Neural cell (in vitro differentiated cells): ENCODE measurements around the gene MAGEF1. TPM values are rescaled to one million over a fixed set of nuclear protein-coding genes. Genes with fewer than 3 reads are reported as not detected.

Experiments
- H2AFZ ChIP-seq: fragments of 200-600, 300-800 bp; sonication (generic), shearing (Covaris generic); 2 replicates; pipeline ENCODE4 v1.6.0; 2014; ENCODE audit warnings: low read depth, mild to moderate bottlenecking, antibody characterized with exemption, low read length, moderate library complexity
- H3F3A ChIP-seq: fragments of 200-600 bp; shearing (Covaris generic); 2 replicates; pipeline ENCODE4 v1.6.1; 2016; ENCODE audit warnings: mild to moderate bottlenecking, moderate library complexity, mixed read lengths, antibody characterized with exemption, low read length; ENCODE audit not compliant: insufficient read depth, poor library complexity, severe bottlenecking
- H3K27ac ChIP-seq: fragments of 200-600, 300-800 bp; sonication (generic), shearing (Covaris generic); 2 replicates; pipeline ENCODE4 v1.5.1; 2014; ENCODE audit warnings: mild to moderate bottlenecking, low read length, moderate library complexity
- H3K27me3 ChIP-seq: fragments of 300-800, 200-600 bp; sonication (generic), shearing (Covaris generic); 2 replicates; pipeline ENCODE4 v1.6.0; 2014; ENCODE audit warnings: mild to moderate bottlenecking, low read depth, low read length, moderate library complexity; ENCODE audit not compliant: insufficient read depth
- H3K36me3 ChIP-seq: fragments of 300-800, 200-600 bp; sonication (generic), shearing (Covaris generic); 2 replicates; pipeline ENCODE4 v1.5.1; 2014; ENCODE audit warnings: mild to moderate bottlenecking, antibody characterized with exemption, low read length, moderate library complexity; ENCODE audit not compliant: insufficient read depth
- H3K4me2 ChIP-seq: fragments of 300-800, 200-600 bp; sonication (generic), shearing (Covaris generic); 2 replicates; pipeline ENCODE4 v1.6.0; 2014; ENCODE audit warnings: mild to moderate bottlenecking, low read length
- H3K4me3 ChIP-seq: fragments of 300-800, 200-600 bp; sonication (generic), shearing (Covaris generic); 2 replicates; pipeline ENCODE4 v1.5.1; 2014; ENCODE audit warnings: mild to moderate bottlenecking, low read length, moderate library complexity
- H3K79me2 ChIP-seq: fragments of 200-600 bp; shearing (Covaris generic); replicated peaks from 2 replicates; pipeline ENCODE4 v1.6.0; 2014; ENCODE audit warnings: mild to moderate bottlenecking, low read length, moderate library complexity; ENCODE audit not compliant: insufficient read depth
- H3K9ac ChIP-seq: fragments of 300-800, 200-600 bp; sonication (generic), shearing (Covaris generic); 2 replicates; pipeline ENCODE4 v1.6.1; 2016; ENCODE audit warnings: mild to moderate bottlenecking, low read length, mixed read lengths
- H3K9me2 ChIP-seq: fragments of 200-600 bp; shearing (Covaris generic); 2 replicates; pipeline ENCODE4 v1.6.1; 2016; ENCODE audit warnings: mild to moderate bottlenecking, low read length, mixed read lengths; ENCODE audit not compliant: insufficient read depth
- H3K9me3 ChIP-seq: fragments of 200-600, 300-800 bp; sonication (generic), shearing (Covaris generic); 2 replicates; pipeline ENCODE4 v1.6.1; 2016; ENCODE audit warnings: mild to moderate bottlenecking, mixed run types, low read length, moderate library complexity, mixed read lengths
- H4K20me1 ChIP-seq: fragments of 200-600 bp; shearing (Covaris generic); 2 replicates; pipeline ENCODE4 v1.6.1; 2016; ENCODE audit warnings: mild to moderate bottlenecking, mixed run types; ENCODE audit not compliant: insufficient read depth
- EP300 ChIP-seq: fragments of 450-650 bp; conservative IDR thresholded peaks from 2 replicates; pipeline ENCODE4 v1.6.1; 2014; ENCODE audit warnings: antibody characterized with exemption, mild to moderate bottlenecking, moderate library complexity; ENCODE audit not compliant: poor library complexity, severe bottlenecking
- EZH2 ChIP-seq: fragments of 200-600, 300-800 bp; shearing (Covaris generic), sonication (generic); IDR thresholded peaks from 2 replicates; pipeline ENCODE4 v1.6.1; 2014; ENCODE audit warnings: antibody characterized with exemption, low read length, borderline replicate concordance, mild to moderate bottlenecking; ENCODE audit not compliant: insufficient read depth, poor library complexity, severe bottlenecking
- MXI1 ChIP-seq: fragments of 450-650 bp; conservative IDR thresholded peaks from 2 replicates; pipeline ENCODE4 v1.6.1; 2014; ENCODE audit warnings: antibody characterized with exemption, mild to moderate bottlenecking; ENCODE audit not compliant: poor library complexity, severe bottlenecking
- POLR2AphosphoS5 ChIP-seq: IDR thresholded peaks from 2 replicates; pipeline ENCODE4 v1.6.1; 2012
- RAD21 ChIP-seq: fragments of 450-650 bp; conservative IDR thresholded peaks from 2 replicates; pipeline ENCODE4 v1.6.1; 2014; ENCODE audit warnings: antibody characterized with exemption, mild to moderate bottlenecking, moderate library complexity
- SMC3 ChIP-seq: fragments of 450-650 bp; conservative IDR thresholded peaks from 2 replicates; pipeline ENCODE4 v1.6.1; 2014; ENCODE audit warnings: antibody characterized with exemption, mild to moderate bottlenecking, moderate library complexity; ENCODE audit not compliant: poor library complexity
- TAF1 ChIP-seq: IDR thresholded peaks from 2 replicates; pipeline ENCODE4 v1.6.1; 2012; ENCODE audit warnings: low read depth
- polyA plus RNA-seq: library from polyadenylated mRNA; depleted of rRNA; stranded (reverse); fragments of >200 nt; gene quantifications from 2 replicates; pipeline ENCODE4 v1.2.3, GENCODE V29; 2014
- TF ChIP-seq, protein P1 (sequence below): fragments of 450-650 bp; IDR thresholded peaks from 2 replicates; pipeline ENCODE4 v1.5.1; 2014; ENCODE audit warnings: antibody characterized with exemption, mild to moderate bottlenecking, moderate library complexity; ENCODE audit not compliant: poor library complexity, severe bottlenecking
- TF ChIP-seq, protein P2 (sequence below): IDR thresholded peaks from 2 replicates; pipeline ENCODE4 v1.6.1; 2012; ENCODE audit warnings: borderline replicate concordance

Gene MAGEF1
- polyA plus RNA-seq, 1 donor from 2014 or later = 103 TPM

DNA sequence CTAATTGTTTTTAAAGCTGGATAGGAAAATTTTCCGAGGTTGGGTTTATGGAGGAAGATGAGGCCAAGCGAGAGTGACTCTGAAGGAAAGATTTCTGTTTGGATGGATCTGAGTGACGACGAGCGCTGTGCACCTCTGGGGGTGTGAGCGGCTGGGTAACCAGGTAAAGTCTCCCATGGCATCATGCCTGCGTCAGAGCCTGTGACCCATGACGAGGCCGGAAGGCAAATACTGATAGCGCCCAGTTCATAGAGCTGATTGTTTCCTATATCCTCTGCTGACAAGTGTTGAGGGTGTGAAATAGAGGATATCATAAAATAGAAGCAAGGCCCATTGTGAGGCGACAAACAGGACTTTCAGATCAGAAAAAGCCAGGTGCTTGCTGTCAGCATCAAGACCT is 33.7 kb upstream of the MAGEF1 start:
- no peak for TF ChIP-seq EP300
- TF ChIP-seq, protein P1, sequence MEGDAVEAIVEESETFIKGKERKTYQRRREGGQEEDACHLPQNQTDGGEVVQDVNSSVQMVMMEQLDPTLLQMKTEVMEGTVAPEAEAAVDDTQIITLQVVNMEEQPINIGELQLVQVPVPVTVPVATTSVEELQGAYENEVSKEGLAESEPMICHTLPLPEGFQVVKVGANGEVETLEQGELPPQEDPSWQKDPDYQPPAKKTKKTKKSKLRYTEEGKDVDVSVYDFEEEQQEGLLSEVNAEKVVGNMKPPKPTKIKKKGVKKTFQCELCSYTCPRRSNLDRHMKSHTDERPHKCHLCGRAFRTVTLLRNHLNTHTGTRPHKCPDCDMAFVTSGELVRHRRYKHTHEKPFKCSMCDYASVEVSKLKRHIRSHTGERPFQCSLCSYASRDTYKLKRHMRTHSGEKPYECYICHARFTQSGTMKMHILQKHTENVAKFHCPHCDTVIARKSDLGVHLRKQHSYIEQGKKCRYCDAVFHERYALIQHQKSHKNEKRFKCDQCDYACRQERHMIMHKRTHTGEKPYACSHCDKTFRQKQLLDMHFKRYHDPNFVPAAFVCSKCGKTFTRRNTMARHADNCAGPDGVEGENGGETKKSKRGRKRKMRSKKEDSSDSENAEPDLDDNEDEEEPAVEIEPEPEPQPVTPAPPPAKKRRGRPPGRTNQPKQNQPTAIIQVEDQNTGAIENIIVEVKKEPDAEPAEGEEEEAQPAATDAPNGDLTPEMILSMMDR = no peak
- TF ChIP-seq RAD21 = no peak
- TF ChIP-seq MXI1 = no peak
- TF ChIP-seq, protein P2, sequence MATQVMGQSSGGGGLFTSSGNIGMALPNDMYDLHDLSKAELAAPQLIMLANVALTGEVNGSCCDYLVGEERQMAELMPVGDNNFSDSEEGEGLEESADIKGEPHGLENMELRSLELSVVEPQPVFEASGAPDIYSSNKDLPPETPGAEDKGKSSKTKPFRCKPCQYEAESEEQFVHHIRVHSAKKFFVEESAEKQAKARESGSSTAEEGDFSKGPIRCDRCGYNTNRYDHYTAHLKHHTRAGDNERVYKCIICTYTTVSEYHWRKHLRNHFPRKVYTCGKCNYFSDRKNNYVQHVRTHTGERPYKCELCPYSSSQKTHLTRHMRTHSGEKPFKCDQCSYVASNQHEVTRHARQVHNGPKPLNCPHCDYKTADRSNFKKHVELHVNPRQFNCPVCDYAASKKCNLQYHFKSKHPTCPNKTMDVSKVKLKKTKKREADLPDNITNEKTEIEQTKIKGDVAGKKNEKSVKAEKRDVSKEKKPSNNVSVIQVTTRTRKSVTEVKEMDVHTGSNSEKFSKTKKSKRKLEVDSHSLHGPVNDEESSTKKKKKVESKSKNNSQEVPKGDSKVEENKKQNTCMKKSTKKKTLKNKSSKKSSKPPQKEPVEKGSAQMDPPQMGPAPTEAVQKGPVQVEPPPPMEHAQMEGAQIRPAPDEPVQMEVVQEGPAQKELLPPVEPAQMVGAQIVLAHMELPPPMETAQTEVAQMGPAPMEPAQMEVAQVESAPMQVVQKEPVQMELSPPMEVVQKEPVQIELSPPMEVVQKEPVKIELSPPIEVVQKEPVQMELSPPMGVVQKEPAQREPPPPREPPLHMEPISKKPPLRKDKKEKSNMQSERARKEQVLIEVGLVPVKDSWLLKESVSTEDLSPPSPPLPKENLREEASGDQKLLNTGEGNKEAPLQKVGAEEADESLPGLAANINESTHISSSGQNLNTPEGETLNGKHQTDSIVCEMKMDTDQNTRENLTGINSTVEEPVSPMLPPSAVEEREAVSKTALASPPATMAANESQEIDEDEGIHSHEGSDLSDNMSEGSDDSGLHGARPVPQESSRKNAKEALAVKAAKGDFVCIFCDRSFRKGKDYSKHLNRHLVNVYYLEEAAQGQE = no peak
- TF ChIP-seq SMC3 = no peak
- no peak for TF ChIP-seq EZH2
- TF ChIP-seq TAF1 = no peak
- no peak for TF ChIP-seq POLR2AphosphoS5
- H3K27me3 ChIP-seq = no peaks in the 10 kb centered on the region
- no peaks in the 10 kb centered on the region for H4K20me1 ChIP-seq
- no peaks in the 10 kb centered on the region for H3K9me3 ChIP-seq
- H3K36me3 ChIP-seq = no peaks in the 10 kb centered on the region
- H3K4me2 ChIP-seq = no peak overlapping the region
- no peak overlapping the region for H3K9ac ChIP-seq
- no peaks in the 10 kb centered on the region for H3F3A ChIP-seq
- no peaks in the 10 kb centered on the region for H3K9me2 ChIP-seq
- H3K27ac ChIP-seq = no peak overlapping the region
- H2AFZ ChIP-seq = no peak overlapping the region
- no peaks in the 10 kb centered on the region for H3K79me2 ChIP-seq
- no peak overlapping the region for H3K4me3 ChIP-seq

DNA sequence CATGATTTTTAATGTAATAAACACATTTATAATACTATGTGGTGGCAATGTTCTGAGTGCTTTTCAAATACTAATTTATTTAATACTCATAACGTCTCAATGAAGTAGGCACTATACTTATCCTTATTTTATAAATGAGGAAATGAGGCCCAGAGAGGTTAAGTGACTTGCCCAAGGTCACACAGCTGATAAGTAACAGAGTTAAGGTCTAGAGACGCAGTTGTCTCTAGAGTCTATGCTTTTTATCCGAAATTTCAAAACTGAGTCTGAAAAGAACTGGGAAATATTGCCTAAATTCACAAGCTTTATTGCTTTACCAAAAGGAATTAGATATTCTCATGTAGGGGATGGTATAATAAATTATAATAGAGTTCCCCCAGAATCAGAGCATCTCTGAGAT is 31.4 kb upstream of the MAGEF1 start:
- H2AFZ ChIP-seq = no peak overlapping the region
- no peaks in the 10 kb centered on the region for H3K9me2 ChIP-seq
- no peaks in the 10 kb centered on the region for H3K36me3 ChIP-seq
- H3K79me2 ChIP-seq = no peaks in the 10 kb centered on the region
- no peak overlapping the region for H3K27ac ChIP-seq
- H3K4me3 ChIP-seq = no peak overlapping the region
- H3K9me3 ChIP-seq = no peaks in the 10 kb centered on the region
- TF ChIP-seq SMC3 (no peak), TAF1 (no peak), MXI1 (no peak), EZH2 (no peak), EP300 (no peak), POLR2AphosphoS5 (no peak), RAD21 (no peak)
- TF ChIP-seq, protein P1 = no peak
- TF ChIP-seq, protein P2 = no peak
- no peak overlapping the region for H3K9ac ChIP-seq
- no peaks in the 10 kb centered on the region for H4K20me1 ChIP-seq
- no peak overlapping the region for H3K4me2 ChIP-seq
- H3K27me3 ChIP-seq = no peaks in the 10 kb centered on the region
- no peaks in the 10 kb centered on the region for H3F3A ChIP-seq
